Amniotic epithelial cell (primary cell): ENCODE measurements around the gene STOX1.
"Not testable (repeated sequence)": the region's sequence is repeated elsewhere in the genome, so short reads cannot be mapped to it uniquely, and the experiment has no call there.

Experiments
- DNase-seq: peaks from one replicate; pipeline ENCODE4 v3.0.0-alpha.2; 2010; ENCODE audit warnings: low read depth

STOX1 gene

GRCh38 chr10:68895041-68895440 lies 67.7 kb downstream of the STOX1 start:
- no peak for DNase-seq

- peak; percentile 72 for DNase-seq
Measured at GRCh38 chr10:68897336-68897741, 70.0 kb downstream of the STOX1 start.

- DNase-seq: no peak
Measured at GRCh38 chr10:68899186-68899745, 71.9 kb downstream of the STOX1 start.

- peak; percentile 69 for DNase-seq
Measured at GRCh38 chr10:68900427-68901104, 73.2 kb downstream of the STOX1 start.

GRCh38 chr10:68901105-68901927 lies 74.0 kb downstream of the STOX1 start, which contains the start of gene DDX50:
Gene DDX50, plus strand, starts transcription at chr10:68901315. Its CDS starts 70 bp downstream, at chr10:68901385.
- DNase-seq: peak; percentile 99

GRCh38 chr10:68902382-68902781 lies 75.1 kb downstream of the STOX1 start:
- DNase-seq: no peak

DNA sequence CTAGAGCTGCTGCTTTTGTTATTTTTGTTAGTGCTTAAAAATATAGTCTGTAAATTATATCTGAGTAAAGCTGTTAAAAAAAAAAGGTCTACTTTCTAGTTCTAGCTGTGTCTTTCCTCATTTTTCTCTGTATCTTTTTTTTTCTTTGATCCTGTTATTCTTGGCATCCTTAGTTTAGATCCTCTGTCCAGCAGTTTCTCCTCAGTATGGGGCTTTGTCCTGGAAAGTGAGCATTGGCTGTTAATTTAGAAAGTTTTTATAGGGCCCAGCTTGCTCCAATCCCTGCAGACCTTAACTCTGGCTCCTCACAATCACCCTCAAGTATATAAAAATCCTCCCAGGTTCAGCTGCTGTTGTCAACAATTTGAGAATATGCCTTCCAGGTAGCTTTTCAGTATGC lies 97.3 kb downstream of the STOX1 start:
- no peak for DNase-seq

- DNase-seq: no peak
Measured at GRCh38 chr10:68925489-68925888, 98.2 kb downstream of the STOX1 start.

DNA sequence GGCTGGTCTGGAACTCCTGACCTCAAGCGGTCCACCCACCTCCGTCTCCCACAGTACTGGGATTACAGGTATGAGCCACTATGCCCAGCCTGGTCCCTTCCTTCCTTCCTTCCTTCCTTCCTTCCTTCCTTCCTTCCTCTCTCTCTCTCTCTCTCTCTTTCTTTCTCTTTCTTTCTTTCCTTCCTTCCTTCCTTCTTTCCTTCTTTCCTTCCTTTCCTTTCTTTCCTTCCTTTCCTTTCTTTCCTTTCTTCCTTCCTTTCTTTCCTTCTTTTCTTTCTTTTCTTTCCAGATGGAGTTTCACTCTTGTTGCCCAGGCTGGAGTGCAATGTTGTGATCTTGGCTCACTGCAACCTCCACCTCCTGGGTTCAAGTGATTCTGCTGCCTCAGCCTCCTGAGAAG lies 101.8 kb downstream of the STOX1 start:
- DNase-seq: not testable (repeated sequence)

GRCh38 chr10:68929888-68930287 lies 102.6 kb downstream of the STOX1 start:
- not testable (repeated sequence) for DNase-seq

DNA sequence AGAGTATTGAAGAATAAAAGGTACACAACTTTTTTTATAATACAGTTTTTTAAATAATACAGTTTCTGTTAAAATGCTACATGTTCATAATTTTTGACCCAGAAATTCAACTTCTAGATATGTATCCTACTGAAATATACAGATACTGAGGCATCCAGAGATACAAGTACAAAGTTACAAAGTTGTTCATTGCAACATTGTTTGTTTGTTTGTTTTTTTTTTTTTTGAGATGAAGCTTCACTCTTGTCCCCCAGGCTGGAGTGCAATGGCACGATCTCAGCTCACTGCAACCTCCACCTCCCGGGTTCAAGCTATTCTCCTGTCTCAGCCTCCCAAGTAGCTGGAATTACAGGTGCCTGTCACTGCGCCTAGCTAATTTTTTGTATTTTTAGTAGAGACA lies 105.5 kb downstream of the STOX1 start:
- DNase-seq: not testable (repeated sequence)

DNA sequence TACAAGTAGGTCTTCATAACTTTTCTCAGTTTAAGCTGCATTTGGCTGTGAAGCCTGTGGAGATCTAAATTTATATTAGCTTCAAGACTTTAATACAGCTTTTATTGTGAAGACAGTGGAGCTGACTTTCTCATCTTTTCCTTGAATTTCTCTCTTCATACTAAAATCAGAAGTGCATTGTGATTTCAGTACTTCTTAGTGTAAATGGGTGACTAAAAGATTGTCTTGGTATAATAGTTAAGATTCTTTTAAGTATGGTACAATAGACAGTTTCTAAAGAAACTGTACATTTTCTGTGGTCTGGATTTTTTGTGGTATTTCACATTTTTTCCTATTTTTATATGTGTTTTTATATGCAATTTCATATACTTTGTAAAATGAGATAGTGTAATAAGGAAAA lies 107.7 kb downstream of the STOX1 start:
- no peak for DNase-seq

DNA sequence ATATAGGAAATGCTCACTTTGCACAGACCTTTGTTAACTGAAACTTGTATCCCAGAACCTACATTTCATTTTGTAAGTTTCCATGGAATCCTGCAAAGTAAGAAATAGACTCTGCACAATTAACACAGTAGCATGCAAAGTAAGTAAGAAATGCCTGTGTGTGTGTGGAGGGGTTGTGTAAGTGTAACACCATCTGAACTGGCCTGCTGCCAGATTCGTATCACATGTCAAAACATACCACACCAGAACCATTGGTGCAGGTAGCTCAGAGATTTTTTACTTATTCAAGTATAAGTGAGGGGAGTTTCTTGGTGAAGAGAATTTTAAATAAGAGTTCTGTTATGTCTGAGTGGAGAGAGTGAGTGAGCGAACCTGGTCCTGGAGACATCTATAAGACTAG lies 110.8 kb downstream of the STOX1 start:
- peak; percentile 50 for DNase-seq

DNA sequence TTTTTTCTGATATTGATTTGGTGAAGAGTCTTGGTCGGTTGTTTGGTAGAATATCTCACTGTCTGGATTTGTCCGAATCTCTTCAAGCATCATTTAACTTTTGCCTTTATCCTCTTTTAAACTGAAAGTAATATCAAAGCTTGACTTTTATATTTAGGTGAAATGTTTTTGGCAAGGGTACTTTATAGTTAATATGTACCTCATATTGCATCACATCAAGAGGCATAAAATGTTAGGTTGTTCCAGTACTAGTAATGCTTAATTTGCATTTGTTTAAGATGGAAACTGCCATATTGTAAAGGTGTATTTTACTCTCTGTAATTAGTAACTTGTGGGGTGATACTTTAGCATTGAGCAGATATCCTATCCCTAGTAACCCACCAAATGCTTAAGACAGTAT lies 111.6 kb downstream of the STOX1 start:
- DNase-seq: no peak

DNA sequence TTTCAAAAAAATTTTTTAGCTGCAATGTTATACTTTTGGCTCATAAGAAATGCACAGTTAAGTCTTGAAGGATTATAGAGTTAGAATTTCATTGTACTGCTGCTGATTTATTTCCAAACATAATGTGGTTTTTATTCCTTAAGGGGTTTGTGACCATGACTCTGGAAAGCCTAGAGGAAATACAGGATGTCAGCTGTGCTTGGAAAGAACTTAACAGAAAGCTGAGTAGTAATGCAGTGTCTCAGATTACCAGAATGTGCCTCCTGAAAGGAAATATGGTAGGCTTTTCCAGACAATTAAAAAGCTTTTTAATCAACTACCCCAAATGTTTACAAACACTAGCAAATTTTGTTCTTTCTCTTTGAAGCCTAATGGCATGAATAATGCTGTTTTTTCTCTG lies 113.6 kb downstream of the STOX1 start:
- DNase-seq: not testable (repeated sequence)
